GM21737 (cell line): ENCODE measurements around the gene HPN.
"Not testable (repeated sequence)": the region's sequence is repeated elsewhere in the genome, so short reads cannot be mapped to it uniquely, and the experiment has no call there.

Experiments
- ATAC-seq: cut with Tn5 transposase; IDR thresholded peaks from one replicate; pipeline ENCODE4 v1.9.1; 2021; ENCODE audit warnings: mild to moderate bottlenecking, moderate library complexity; ENCODE audit not compliant: unreplicated experiment

The HPN gene

DNA sequence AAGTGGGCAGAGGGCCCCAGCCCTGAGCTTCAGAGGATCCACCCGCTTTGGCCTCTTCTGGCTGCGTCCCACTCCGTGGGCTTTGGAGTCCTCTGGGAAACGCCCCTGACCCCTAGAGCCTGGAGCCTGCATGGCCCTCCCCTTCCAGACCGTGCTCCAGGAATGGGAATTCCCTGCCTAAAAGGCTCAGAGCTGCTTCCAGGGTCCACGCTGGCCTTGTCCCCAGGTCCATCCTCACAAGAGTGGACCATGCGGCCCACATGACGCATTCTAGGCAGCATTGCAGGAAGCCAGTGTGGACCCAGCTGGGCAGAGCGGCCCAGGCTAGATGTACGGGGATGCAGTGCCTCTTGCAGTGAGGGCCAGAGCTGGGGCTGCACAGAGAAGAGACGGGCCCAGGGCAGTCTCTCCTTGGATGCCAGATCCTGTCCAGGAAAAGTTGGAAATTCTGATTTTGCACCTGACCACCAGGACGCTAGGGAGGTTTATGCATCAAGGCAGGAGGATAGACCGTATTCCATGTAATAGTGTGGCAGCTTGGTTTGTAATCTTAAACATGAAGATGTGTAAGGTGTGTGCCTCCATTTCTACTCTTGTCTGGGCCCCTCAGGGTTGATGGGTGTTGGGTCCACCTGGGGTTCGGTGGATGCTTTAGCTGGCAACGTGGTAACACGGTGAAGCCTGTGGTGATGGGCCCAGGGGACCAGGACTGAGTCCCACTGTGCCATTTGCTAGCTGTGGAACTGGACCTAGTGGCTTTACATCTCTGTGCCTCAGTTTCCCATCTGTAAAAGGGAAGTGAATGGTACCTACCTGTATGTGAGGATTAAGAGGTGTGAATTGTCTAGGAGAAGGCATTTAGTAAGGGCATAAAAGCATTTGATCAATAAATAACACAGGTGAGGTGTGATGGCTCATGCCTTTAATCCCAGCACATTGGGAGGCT, 59.3 kb downstream of the HPN start:
- no peak for ATAC-seq

- ATAC-seq = not testable (repeated sequence)
Measured at GRCh38 chr19:35101949-35102348, 60.4 kb downstream of the HPN start.

DNA sequence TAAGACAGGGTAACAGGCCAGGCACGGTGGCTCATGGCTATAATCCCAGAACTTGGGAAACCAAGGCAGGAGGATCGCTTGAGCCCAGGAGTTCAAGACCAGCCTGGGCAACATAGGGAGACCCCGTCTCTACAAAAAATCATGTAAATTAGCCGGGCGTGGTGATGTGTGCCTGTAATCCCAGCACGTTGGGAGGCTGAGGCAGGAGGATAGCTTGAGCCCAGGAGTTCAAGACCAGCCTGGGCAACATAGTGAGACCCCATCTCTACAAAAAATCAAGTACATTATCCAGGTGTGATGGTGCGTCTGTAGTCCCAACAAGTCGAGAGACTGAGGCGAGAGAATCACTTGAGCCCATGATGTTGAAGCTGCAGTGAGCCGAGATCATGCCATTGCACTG, 62.1 kb downstream of the HPN start:
- not testable (repeated sequence) for ATAC-seq

DNA sequence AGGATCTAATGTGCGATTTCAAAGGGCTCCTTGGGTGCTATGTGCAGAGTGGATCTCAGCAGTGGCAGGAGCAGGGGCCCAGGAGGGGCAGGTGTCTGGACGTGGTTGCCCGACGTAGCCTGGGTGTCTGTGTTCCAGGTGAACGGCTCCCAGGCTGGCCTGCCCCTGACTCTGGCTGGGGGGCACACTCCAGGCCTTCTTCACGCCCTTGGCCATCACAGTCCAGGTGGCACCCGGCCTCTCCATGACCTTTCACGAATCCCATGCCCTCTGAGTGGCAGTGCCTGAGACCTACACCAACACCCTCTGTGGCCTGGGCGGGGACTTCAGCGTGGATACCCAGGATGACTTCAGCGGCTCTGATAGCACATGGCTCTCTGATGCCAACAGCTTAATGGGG, 62.8 kb downstream of the HPN start:
- no peak for ATAC-seq

- ATAC-seq = no peak
Measured at GRCh38 chr19:35105047-35105410, 63.5 kb downstream of the HPN start.

- no peak for ATAC-seq
Measured at GRCh38 chr19:35105411-35106290, 64.1 kb downstream of the HPN start.

- ATAC-seq = no peak
Measured at GRCh38 chr19:35106291-35106583, 64.7 kb downstream of the HPN start.

DNA sequence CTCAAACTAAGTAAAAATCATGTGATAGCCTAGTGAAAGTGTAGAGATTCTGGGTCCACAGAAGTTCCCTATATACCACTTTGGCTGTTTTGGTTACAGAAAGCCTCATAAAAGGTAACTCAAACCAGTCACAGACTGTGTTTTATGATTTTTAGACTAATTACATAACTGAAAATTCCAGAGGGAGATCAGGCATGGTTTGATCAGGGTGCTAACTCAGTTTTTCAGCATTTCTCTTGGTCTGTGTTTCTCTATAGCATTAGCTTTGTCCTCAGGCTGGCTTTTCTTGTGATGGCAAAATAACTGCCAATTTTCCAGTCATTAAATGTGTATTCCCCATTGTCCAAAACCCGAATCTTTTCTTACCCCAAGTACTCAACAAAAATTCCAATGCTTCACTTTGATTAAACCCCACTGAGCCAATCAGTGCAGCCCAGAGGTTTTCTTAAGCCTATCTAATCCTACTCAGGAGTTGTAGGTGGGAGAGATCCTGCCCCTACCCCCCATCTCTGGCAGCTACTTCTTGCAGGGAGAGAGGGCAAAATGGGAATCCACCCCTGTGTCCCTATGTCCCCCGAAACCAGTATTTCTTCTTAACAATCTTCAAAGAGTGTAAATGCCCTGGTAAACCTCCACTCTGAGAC, 65.5 kb downstream of the HPN start:
- no peak for ATAC-seq

DNA sequence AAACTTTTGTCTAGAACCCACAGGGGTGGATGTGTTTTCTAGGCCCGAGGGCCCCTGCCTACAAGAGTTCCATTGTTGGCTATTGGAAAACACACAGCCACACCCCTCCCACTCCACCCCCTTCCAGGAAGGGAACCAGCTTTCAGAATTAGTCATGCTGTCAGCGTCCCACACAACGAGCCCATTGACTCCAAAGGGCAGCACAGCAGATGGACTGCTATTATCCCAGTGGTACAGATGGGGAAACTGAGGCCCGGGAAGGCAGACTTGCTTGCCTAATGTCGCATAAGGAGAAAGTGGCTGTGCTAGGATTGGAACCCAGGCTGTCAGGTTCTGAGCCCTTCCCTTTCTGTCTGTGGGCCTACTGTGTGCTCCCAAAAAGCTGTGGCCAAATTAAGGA, 66.0 kb downstream of the HPN start:
- no peak for ATAC-seq

DNA sequence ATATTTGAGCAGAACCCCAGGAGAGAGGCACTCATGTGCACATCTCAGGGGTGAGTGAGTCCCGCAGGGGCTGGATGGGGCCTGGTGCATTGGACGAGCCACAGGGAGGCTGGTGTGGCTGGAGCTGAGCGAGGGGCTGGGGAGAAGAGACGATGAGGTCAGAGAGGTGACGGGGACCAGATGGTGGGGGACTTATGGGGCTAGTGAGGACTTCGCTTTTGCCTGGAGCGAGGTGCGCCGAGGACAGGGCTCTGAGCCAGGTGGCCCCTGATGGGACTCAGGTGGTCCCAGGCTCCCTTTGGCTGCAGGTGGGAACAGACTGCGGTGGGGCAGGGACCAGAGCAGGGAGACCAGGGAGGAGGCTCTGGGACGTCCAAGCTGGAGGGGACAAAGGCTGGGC, 67.2 kb downstream of the HPN start:
- no peak for ATAC-seq

DNA sequence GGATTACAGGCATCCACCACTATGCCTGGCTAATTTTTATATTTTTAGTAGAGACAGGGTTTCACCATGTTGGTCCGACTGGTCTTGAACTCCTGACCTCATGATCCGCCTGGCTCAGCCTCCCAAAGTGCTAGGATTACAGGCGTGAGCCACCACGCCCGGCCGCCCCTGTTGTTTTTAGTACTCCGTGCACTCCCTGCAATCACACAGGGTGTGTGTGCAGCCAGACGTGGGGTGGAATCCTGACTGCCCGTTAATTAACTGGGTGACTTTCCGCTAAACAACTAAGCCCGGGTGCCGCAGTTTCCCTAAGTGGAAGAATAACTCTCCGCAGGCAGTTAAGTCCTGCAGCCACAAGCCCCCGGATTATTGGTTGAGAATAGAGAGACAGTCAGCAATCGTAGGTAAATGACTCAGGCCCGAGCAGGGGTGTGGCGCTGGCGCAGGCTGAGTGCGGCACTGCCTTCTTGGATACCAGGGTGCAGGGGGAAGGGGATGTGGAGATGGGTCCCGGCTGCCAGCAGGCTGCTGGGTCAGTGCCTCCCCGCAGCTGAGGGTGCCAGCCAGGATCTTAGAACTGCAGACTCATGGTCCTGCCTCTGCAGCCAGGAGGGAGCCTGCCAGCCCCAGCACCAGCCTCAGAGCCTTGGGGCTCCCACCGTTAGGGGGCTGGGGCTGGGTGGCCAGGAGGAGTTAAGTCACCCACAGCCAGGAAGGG, 68.0 kb downstream of the HPN start:
- no peak for ATAC-seq

- ATAC-seq = no peak
Measured at GRCh38 chr19:35110974-35111373, 69.5 kb downstream of the HPN start.

DNA sequence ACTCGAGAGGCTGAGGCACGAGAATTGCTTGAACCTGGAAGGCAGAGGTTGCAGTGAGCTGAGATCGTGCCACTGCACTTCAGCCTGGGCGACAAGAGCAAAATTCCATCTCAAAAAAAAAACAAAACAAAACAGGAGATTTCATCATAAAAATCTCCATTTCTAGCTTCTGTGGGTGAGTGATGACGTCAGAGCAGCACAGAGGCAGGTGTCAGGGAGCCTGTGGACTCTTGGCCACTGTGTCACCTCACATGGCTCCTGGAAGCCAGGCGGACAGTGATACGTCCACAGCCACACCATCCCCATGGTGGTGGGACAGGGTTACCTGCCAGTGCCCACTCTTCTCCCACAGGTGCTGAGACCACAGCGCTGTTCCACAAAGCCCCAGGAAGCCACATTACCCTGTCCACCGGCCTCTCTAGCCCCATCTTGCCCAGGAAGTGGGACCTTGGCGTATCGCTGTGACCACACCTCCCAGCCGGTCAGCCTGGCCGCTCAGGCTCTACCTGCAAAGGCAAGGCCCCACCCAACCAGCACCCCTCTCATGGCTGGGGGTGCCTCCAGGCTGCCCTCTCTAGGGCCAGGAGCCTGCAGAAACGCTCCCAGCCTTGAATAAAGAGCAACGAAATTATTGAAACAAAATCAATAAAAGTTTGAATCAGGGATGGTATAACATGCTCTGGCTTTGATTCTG, 71.6 kb downstream of the HPN start:
- no peak for ATAC-seq

DNA sequence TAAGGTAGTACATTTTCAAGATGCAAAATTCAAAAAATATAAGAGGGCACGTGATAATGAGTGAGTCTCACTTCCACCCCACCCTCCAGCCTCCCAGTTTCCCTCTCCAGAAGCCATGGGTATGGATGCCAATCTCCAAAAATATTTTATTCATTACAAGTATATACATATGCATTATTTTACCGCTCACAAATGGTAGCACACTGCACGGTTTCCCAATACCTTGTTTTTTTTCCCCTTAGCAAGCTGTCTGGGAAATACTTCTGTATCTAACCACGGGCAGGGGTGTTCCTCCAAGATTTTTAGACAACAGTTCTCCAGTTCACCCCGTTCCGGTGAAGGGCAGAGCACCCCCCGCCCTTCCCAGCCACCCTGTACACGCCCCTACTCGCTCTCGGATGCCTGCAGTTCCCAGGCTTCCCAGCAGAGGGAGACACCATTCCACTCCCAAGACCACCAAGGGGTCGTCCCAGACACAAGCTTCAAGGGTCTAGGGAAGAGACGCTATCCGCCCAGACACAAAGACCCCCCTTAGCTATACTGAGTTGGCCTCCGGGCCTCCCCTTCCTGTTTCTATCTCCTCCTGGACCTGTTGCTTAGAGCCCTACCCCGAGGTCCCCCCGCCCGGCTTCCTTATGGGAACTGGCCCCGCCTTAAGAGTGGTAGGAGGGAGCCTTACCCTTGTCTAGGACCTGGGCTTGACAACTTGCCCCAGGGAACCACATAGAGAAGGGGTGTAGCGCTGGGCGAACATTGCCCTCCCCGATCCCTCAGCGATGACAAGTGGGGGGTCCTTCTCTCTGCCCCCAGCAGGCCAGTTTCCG, 73.0 kb downstream of the HPN start:
- ATAC-seq = no peak

GRCh38 chr19:35115177-35115951, 73.8 kb downstream of the HPN start, which contains the start of gene FXYD3:
Gene FXYD3 (plus strand): TSS chr19:35115823. CDS start chr19:35119377, 3,554 bp downstream.
- ATAC-seq = no peak
